MM.1S (cell line): ENCODE results near the gene AARS1.

Source experiments
- EZH2 ChIP-seq: fragments of 300-600 bp; sonication (generic); optimal IDR thresholded peaks from 2 replicates; pipeline ENCODE3; 2017; ENCODE audit warnings: low read depth, mild to moderate bottlenecking, antibody characterized with exemption, low read length, mixed read lengths
- EZH2phosphoT487 ChIP-seq: fragments of 300-600 bp; sonication (generic); IDR thresholded peaks from 2 replicates; pipeline ENCODE4 v1.6.1; 2018; ENCODE audit warnings: antibody characterized with exemption, low read length
- TF ChIP-seq, protein P1 (sequence below): fragments of 300-600 bp; sonication (generic); IDR thresholded peaks from 2 replicates; pipeline ENCODE4 v1.5.1; 2016; ENCODE audit warnings: antibody characterized with exemption, low read length, mixed read lengths

- TF ChIP-seq, protein P1, sequence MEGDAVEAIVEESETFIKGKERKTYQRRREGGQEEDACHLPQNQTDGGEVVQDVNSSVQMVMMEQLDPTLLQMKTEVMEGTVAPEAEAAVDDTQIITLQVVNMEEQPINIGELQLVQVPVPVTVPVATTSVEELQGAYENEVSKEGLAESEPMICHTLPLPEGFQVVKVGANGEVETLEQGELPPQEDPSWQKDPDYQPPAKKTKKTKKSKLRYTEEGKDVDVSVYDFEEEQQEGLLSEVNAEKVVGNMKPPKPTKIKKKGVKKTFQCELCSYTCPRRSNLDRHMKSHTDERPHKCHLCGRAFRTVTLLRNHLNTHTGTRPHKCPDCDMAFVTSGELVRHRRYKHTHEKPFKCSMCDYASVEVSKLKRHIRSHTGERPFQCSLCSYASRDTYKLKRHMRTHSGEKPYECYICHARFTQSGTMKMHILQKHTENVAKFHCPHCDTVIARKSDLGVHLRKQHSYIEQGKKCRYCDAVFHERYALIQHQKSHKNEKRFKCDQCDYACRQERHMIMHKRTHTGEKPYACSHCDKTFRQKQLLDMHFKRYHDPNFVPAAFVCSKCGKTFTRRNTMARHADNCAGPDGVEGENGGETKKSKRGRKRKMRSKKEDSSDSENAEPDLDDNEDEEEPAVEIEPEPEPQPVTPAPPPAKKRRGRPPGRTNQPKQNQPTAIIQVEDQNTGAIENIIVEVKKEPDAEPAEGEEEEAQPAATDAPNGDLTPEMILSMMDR, result no peak
- TF ChIP-seq EZH2, result no peak
- no peak for TF ChIP-seq EZH2phosphoT487
Measured at GRCh38 chr16:70320121-70320520, 30.8 kb upstream of the AARS1 start.
